ENCODE data around the gene SV2C. TPM values are rescaled to one million over a fixed set of nuclear protein-coding genes. Genes with fewer than 3 reads are reported as not detected.

The SV2C gene
- total RNA-seq, 2 donors from 2014 or later = 0.14 TPM

DNA sequence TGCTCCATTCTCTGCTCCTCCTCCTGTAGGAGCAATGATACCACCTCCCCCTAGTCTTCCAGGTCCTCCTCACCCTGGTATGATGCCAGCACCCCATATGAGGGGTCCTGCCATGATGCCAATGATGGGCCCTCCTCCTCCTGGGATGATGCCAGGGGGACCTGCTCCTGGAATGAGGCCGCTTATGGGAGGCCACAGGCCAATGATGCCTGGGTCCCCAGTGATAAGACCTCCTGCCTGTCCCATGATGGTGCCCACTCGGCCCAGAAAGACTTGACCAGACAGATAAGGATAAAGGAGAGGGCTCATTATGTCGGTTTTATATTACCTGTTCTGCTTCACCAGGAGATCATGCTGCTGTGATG is 293.7 kb downstream of the SV2C start:
- H3K27me3 ChIP-seq (replicated peaks; ENCODE audit: insufficient read depth) = no peaks in the 10 kb centered on the region
- ATAC-seq (ENCODE audit: insufficient number of reproducible peaks, low FRiP score, low read depth) (no peak), DNase-seq (ENCODE audit: low spot score) (no peak)
- no peak overlapping the region for H3K27ac ChIP-seq
- H3K4me3 ChIP-seq = no peak overlapping the region
- TF ChIP-seq, protein P1, sequence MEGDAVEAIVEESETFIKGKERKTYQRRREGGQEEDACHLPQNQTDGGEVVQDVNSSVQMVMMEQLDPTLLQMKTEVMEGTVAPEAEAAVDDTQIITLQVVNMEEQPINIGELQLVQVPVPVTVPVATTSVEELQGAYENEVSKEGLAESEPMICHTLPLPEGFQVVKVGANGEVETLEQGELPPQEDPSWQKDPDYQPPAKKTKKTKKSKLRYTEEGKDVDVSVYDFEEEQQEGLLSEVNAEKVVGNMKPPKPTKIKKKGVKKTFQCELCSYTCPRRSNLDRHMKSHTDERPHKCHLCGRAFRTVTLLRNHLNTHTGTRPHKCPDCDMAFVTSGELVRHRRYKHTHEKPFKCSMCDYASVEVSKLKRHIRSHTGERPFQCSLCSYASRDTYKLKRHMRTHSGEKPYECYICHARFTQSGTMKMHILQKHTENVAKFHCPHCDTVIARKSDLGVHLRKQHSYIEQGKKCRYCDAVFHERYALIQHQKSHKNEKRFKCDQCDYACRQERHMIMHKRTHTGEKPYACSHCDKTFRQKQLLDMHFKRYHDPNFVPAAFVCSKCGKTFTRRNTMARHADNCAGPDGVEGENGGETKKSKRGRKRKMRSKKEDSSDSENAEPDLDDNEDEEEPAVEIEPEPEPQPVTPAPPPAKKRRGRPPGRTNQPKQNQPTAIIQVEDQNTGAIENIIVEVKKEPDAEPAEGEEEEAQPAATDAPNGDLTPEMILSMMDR (IDR thresholded peaks at IDR 0.05) = no peak
- no peaks in the 10 kb centered on the region for H3K36me3 ChIP-seq
- H3K9me3 ChIP-seq = no peaks in the 10 kb centered on the region
- no peaks in the 10 kb centered on the region for H3K4me1 ChIP-seq (ENCODE audit: control insufficient read depth in 1 of 2, low read depth in 2 of 2)

DNA sequence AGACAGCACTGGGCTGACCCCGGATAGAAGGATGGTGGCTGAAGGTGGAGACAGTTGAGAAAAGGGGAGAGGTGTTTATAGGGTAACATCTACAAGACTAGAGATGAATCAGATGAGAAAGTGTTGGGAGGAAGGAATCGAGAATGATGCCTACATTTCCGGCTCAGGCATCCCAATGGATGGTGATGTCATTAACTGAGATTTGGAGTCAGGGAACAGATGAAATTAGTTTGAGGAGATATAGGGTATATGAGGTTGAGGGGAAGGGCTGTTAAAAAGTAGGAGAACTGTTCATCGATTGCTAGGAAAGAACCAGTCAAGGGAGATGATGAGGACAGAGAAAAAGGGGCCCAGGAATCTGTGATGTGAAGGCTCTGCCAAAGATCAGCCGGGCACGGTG is 295.2 kb downstream of the SV2C start:
- ATAC-seq (ENCODE audit: insufficient number of reproducible peaks, low FRiP score, low read depth) (no peak), DNase-seq (ENCODE audit: low spot score) (no peak)
- Histone ChIP-seq H3K4me3 (no peak overlapping the region), H3K9me3 (no peaks in the 10 kb centered on the region), H3K27me3 (replicated peaks; ENCODE audit: insufficient read depth) (no peaks in the 10 kb centered on the region), H3K4me1 (ENCODE audit: control insufficient read depth in 1 of 2, low read depth in 2 of 2) (no peaks in the 10 kb centered on the region), H3K36me3 (no peaks in the 10 kb centered on the region), H3K27ac (no peak overlapping the region)
- TF ChIP-seq, protein P1 (IDR thresholded peaks at IDR 0.05) = no peak

DNA sequence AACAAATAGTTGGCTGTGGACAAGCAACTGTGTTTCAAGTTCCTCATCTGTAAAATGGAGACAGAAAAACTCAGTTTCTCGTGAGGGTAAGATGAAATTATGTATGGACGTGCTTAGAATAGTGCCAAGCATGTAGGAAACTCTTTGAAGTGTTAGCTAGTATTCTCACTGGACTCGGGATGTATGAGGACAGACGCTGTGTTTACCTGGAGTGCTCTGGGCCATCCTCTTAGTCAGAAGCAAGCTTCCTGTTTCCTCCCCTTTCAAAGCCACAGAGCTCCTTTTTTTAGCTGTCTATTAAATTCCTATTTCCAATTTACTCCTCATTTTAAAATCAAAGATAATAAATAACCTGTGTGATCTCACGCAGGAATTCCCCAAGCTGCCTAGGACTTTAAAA is 296.1 kb downstream of the SV2C start:
- no peaks in the 10 kb centered on the region for H3K27me3 ChIP-seq (replicated peaks; ENCODE audit: insufficient read depth)
- H3K4me3 ChIP-seq = no peak overlapping the region
- DNase-seq (ENCODE audit: low spot score) (no peak), ATAC-seq (ENCODE audit: insufficient number of reproducible peaks, low FRiP score, low read depth) (no peak)
- no peaks in the 10 kb centered on the region for H3K4me1 ChIP-seq (ENCODE audit: control insufficient read depth in 1 of 2, low read depth in 2 of 2)
- no peak overlapping the region for H3K27ac ChIP-seq
- no peaks in the 10 kb centered on the region for H3K9me3 ChIP-seq
- TF ChIP-seq, protein P1 (IDR thresholded peaks at IDR 0.05) = no peak
- no peaks in the 10 kb centered on the region for H3K36me3 ChIP-seq

DNA sequence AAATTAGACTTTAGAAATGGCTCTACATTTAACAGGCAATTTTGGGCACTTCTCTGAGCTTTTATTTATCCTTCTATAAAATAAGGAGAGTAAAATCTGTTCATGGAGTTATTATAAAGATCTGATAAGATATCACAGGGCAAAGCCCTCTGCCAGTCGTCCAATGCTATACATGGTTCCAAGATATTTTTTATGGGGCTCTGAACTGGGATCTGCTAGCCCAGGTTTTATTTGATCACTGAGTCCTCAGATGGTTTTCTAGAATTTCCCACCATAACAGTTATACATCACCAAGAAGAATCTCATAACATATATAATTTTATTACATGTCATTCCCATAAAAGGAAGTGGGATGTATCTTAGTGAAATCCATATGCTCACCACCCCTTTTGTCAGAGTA is 296.7 kb downstream of the SV2C start:
- ATAC-seq (ENCODE audit: insufficient number of reproducible peaks, low FRiP score, low read depth) (no peak), DNase-seq (ENCODE audit: low spot score) (no peak)
- TF ChIP-seq, protein P1 (IDR thresholded peaks at IDR 0.05) = no peak
- H3K4me3 ChIP-seq = no peak overlapping the region
- no peaks in the 10 kb centered on the region for H3K9me3 ChIP-seq
- no peaks in the 10 kb centered on the region for H3K36me3 ChIP-seq
- H3K27me3 ChIP-seq (replicated peaks; ENCODE audit: insufficient read depth) = no peaks in the 10 kb centered on the region
- no peak overlapping the region for H3K27ac ChIP-seq
- no peaks in the 10 kb centered on the region for H3K4me1 ChIP-seq (ENCODE audit: control insufficient read depth in 1 of 2, low read depth in 2 of 2)

DNA sequence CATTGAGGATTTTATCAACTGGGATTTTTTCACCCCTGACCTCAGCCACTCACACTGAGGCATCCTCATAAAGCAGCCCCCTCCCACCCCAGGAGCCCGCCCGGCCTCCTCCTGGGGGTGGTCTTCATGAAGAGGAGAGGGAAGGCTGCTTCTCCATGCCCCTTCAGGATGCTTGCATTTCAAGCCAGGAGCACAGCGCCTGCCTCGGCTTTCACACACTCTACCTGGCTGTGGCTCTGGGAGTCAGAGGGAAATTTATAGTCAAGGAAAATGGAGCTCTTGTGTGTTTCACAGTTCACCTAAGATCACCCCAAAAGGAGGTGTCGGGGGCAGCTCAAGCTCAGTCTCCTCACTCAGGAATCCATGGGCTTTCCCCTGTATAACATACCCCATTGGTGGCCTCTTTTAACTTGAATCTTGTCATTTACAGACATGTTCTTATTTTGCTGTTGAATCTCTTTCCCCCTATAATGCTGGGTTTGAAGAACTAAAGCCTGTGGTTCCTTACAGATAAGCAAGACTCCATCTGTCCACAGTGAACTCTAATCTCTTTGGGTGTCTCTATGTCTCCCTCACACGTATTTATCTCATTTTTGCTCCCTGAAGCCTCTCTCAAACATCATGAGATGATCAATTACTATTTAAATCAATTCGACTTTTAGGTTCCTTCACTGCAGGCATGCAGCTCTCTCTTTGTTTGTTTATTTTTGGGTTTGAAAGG is 297.3 kb downstream of the SV2C start:
- TF ChIP-seq, protein P1 (IDR thresholded peaks at IDR 0.05) = no peak
- no peak for ATAC-seq (ENCODE audit: insufficient number of reproducible peaks, low FRiP score, low read depth)

More for the DNA sequence above, 297.3 kb downstream of the SV2C start:
- H3K4me3 ChIP-seq = no peak overlapping the region
- no peaks in the 10 kb centered on the region for H3K36me3 ChIP-seq
- no peaks in the 10 kb centered on the region for H3K9me3 ChIP-seq
- no peaks in the 10 kb centered on the region for H3K4me1 ChIP-seq (ENCODE audit: control insufficient read depth in 1 of 2, low read depth in 2 of 2)
- H3K27me3 ChIP-seq (replicated peaks; ENCODE audit: insufficient read depth) = no peaks in the 10 kb centered on the region
- H3K27ac ChIP-seq = no peak overlapping the region
- no peak for DNase-seq (ENCODE audit: low spot score)

All from thoracic aorta (tissue), 2 donors.